Glomerular endothelial cell (primary cell): ENCODE measurements around the gene LRRFIP2. TPM values are rescaled to one million over a fixed set of nuclear protein-coding genes. Genes with fewer than 3 reads are reported as not detected.

Source experiments
- DNase-seq: peaks from one replicate; pipeline ENCODE4 v3.0.0-alpha.2; 2011; ENCODE audit warnings: low read depth, low spot score; ENCODE audit errors: extremely low read depth
- total RNA-seq: library from RNA; depleted of rRNA; stranded (reverse); fragments of >200 nt; gene quantifications from 2 replicates; pipeline ENCODE4 v1.2.3, GENCODE V29; 2015

Gene LRRFIP2
- total RNA-seq, 1 donor from 2014 or later: 57.9 TPM

DNA sequence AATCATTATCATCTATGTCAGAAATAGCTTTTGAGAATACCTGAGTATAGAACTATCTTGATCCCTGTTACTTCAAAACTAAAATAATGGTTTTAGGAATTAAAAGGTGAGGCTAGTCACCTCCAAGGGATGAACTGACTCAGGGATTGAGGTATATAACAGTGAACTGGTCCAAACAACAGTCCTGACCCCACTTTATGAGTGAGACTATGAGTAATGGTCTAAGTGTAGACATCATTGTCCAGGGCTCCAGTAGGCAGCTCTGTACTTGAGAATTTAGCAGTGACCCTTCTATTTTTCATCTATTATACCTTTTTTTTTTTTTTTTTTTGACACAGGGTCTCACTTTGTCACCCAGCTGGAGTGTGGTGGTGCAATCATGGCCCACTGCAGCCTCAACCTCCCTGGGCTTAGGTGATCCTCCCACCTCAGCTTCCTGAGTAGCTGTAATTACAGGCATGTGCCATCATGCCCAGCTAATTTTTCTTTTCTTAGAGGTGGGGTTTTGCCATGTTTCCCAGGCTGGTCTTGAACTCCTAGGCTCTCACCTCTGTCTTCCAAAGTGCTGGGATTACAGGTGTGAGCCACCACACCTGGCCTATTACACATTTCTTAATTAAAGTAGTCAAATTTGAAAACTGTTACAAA lies 144.7 kb downstream of the LRRFIP2 start:
- no peak for DNase-seq

DNA sequence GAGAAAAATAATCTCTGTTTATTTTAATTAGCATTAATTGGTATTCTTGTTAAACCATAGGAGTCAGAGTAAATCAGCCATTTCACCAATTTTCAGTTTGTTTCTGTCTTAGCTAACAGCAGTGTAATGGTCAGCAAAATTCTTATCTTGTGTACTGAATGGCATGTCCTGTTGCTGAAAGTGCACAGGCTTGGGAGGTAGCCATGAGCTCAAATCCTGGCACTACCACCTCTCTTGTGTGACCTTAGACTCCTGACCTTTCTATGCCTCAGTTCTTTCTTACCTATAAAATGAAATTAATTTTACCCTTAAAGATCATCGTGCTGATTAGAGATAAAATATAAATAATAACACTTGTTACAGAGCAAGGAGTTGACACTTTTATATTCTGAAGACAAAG lies 145.3 kb downstream of the LRRFIP2 start:
- DNase-seq: no peak

DNA sequence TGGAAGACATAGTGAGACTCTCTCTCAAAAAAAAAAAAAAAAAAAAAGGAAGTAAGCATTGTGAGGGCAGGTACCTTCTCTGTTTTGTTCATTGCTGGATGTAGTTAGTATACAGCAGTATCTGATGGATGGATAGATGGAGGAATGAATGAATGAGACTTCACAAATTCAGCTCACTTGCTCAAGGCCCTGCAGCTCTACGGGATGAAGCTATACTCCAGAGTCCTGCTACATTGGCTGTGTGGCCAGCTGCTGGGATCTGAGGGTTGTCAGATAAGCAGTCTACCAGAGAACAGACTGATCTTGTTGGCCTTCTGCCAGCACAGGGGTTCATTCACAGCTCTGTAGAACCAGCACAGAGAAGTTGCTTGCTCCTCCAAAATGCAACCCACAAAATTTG lies 146.1 kb downstream of the LRRFIP2 start:
- DNase-seq: no peak

DNA sequence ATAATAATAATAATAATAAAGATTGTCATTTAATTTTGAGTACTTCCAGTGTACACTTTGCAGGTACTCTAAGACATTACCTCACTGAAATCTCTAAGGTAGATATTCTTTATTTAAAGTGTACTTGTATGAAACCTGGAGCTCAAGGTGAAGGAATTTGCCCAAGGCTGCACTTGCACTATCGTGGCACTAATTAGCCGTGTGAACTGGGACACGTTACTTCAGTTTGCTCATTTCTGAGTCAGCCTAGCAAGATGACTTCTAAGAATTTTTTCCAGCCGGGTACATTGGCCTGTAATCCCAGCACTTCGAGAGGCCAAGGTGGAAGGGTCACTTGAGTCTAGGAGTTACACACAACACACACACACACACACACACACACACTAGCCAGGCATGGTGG lies 147.5 kb downstream of the LRRFIP2 start:
- no peak for DNase-seq

DNA sequence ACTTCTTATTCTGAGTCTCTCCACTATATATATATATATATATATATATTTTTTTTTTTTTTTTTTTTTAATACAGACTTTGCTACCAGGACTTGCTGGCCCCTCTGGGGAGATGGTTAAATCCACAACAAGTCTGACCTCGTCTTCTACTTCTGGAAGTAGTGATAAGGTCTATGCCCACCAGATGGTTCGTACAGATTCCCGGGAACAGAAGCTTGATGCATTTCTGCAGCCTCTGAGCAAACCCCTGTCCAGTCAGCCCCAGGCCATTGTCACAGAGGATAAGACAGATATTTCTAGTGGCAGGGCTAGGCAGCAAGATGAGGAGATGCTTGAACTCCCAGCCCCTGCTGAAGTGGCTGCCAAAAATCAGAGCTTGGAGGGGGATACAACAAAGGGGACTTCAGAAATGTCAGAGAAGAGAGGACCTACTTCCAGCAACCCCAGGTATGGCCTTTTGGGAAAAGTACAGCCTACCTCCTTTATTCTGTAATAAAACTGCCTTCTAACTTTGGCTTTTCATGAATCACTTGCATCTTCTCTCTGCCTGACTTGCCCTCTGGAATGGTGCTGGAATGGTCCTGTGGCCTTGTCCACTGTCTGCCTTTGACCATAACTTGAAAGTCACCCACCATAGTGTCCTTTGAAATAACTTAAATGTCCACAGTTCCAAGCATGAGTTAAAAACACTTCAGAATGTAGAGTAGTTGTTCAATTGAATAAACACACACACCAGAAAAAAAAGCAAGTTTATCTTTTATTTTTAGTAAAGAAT lies 148.6 kb downstream of the LRRFIP2 start:
- DNase-seq: no peak

DNA sequence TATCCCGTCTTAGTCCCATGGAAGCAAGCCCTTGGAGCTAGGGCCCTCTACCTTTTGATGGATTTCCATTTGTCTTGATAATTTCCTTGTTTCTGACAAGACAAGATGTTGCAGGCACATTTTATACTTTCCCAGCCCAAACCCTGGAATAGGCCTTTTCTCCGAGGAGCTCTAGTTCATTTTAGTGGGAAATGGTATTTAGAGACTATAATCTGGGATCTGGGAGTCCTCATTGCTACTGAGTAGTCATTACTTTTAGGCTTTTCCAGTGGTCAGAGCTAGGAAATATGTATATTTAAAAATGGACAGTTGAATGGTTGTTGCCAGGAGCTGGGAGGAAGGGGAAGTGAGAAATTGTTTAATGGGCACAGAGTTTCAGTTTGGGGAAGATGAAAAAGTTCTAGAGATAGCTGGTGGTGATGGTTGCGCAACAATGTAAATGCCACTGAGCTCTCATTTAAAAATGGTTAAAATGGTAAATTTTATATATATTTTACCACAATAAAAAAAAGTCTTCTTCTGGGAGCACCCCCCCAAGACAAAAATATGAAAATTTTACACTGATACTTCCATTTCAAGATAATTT lies 149.5 kb downstream of the LRRFIP2 start:
- DNase-seq: no peak

DNA sequence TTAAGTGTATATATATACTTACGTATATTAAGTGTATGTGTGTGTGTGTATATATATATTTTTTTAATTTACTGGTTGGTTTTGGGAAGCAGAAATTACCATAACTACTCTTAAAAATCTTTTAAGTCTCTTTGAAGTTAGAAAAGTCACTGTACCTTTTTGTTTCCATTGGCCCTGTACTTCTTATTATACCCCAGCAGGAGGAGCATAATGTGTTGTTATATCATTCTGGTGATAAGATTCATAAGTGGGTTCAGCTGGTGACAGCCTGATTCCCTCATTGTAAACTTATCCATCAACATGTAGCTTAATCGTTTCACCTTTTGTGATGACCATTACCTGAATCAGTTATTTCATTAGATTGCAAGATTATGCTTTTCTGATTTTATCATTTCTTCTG lies 150.3 kb downstream of the LRRFIP2 start:
- no peak for DNase-seq

DNA sequence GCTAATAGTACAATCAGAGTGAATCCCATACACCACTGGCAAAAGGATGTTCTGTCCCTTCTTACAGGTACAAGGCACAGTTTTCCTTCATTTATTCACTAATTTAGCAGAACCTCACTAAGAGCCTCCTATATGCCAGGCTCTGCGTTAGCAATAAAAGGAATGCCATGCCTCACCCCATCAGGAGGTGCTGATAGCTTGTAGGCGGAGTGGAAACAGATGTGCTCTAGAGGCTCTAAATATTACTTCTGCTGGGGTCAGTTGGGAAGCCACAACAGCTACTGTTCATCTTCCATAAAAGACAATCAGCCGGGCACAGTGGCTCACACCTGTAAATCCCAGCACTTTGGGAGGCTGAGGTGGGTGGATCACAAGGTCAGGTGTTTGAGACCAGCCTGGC lies 156.7 kb downstream of the LRRFIP2 start:
- DNase-seq: no peak

DNA sequence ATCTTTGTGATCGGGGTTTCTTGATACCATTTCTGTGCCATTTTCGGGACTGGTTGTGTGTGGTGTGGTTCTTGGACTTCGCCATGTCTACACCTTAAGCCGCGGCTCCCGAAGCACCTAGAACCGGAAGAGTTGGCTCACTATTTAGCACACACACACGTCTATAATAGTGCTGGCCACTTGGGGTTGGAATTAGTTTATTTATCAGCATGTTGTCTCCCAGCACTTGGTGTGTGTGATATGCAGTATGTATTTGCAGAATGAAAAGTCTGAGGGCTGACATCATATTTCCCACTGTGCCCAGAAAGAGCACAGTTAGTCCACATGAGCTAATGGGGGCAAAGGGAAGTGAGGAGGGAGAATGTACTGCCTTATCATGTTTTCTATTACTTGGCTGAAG lies 157.5 kb downstream of the LRRFIP2 start:
- no peak for DNase-seq

DNA sequence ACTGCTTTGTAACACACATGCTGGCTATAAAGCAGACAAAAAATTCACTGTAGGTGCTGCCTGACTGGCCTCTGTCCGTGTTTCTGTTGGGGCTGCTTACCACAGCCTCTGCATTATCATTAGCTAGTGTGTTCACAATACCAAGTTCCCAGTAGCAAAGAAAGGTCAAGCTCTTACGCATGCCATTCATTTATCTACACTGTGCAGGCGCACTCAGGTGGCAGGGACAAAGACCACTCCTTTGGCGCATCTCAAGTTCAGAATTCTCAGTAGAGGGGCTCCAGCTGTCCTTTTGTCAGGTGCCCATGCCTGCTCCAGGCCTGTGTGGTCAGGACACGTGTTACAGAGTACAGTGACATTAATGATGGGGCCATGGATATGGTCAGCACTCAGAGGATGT lies 158.7 kb downstream of the LRRFIP2 start:
- DNase-seq: no peak

DNA sequence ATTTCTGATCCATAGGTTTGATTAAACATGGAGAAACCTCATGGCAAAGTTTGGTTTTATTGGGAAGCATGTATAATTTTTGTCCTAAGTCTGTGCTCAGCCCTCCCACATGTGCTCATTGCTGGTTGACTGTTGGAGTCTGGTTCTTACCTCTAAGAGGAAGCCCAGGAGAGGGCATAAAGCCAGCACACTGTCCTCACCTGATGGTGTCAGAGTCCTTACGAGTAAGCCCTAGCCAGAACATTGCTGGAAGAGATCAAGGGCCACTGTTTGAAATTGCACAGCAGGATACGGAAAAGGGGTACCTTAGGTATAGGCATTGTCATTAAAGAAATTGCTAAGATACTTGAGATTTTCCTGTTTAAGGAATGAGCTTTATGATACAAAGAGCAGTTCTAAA lies 159.8 kb downstream of the LRRFIP2 start:
- no peak for DNase-seq

Other genes with a start within 250 kb of the LRRFIP2 start
- gene TRANK1, start 229.5 kb downstream of the LRRFIP2 start, total RNA-seq: 9.9 and 16.8 TPM in 2 replicates
- 8.9 and 9.0 TPM in 2 replicates for gene EPM2AIP1, start 181.5 kb downstream of the LRRFIP2 start, total RNA-seq
- gene MLH1, start 181.1 kb downstream of the LRRFIP2 start, total RNA-seq: 25.1 and 27.8 TPM in 2 replicates
- gene GOLGA4, start 68.7 kb upstream of the LRRFIP2 start, total RNA-seq: 45.0 and 55.5 TPM in 2 replicates